ENCODE data around the gene IGF2BP2.

- TF ChIP-seq TAF1 (IDR thresholded peaks at IDR 0.05; ENCODE audit: low read depth, low read length) (no peak), SPI1 (IDR thresholded peaks at IDR 0.05; ENCODE audit: low read depth, low read length) (no peak), POLR2AphosphoS5 (IDR thresholded peaks at IDR 0.05; ENCODE audit: low read depth, low read length) (no peak), POLR2A (IDR thresholded peaks at IDR 0.05; ENCODE audit: low read depth, low read length) (no peak), PAX5 (IDR thresholded peaks at IDR 0.05; ENCODE audit: insufficient read depth, low read length, severe bottlenecking) (no peak)
Observed at GRCh38 chr3:185647880-185648210, 177.0 kb downstream of the IGF2BP2 start.

Data from GM12891 (cell line).